Mesenteric fat pad (tissue), 1 donor: ENCODE data around the gene ALDH7A1. TPM values are rescaled to one million over a fixed set of nuclear protein-coding genes. Genes with fewer than 3 reads are reported as not detected.
"Not testable (repeated sequence)": the region's sequence is repeated elsewhere in the genome, so short reads cannot be mapped to it uniquely, and the experiment has no call there.

ENCODE experiments used
- DNase-seq: peaks from one replicate; pipeline ENCODE4 v3.0.0-alpha.2; 2020; ENCODE audit warnings: low spot score
- long read RNA-seq: library from polyadenylated mRNA; unstranded; transcript quantifications from one replicate; pipeline ENCODE4 v2.0.0, GENCODE V29; 2020
- total RNA-seq: library from RNA; stranded (reverse); fragmentation: NEBNext Ultra II Directional; extraction: Animal tissue kit (Norgen Biotek cat#: 25700); gene quantifications from one replicate; pipeline ENCODE4 v1.2.1, GENCODE V29; 2021
- donor health status: DM: yes; HTN: yes; CAD: no.

ALDH7A1 gene
- total RNA-seq = 25.1 TPM
- long read RNA-seq, full-length matches to known transcripts = 41 of 55 reads
- long read RNA-seq, partial matches to known transcripts = 6 of 55 reads
- long read RNA-seq, other reads (novel, unspliced or antisense) = 8 of 55 reads

- peak; percentile 94 for DNase-seq
Measured at GRCh38 chr5:126594748-126595485, at the start of gene ALDH7A1. Gene ALDH7A1, minus strand, starts transcription at chr5:126595219. Its CDS starts 21 bp downstream, at chr5:126595198.

- no peak for DNase-seq
Measured at GRCh38 chr5:126641387-126641786, 46.4 kb upstream of the ALDH7A1 start.

DNA sequence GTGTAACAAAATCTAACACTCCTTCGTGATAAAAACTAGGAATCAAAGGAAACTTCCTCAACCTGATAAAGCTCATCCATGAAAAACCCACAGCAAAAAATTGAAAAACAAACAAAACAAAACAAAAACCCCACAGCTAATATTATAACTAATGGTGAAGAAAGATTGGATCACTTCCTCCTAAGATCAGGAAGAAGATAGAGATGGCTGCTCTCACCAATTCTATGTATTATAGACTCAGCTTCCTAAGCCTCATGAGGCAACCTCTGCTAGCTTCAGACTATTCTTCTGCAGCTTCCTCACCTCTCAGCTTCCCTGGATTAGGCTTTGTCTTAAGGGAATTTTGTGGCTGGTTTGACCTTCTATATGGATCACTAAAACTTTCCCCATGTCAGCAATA is 45.8 kb upstream of the ALDH7A1 start:
- DNase-seq = no peak

GRCh38 chr5:126636956-126637355 is 41.9 kb upstream of the ALDH7A1 start:
- DNase-seq = no peak

GRCh38 chr5:126635585-126635984 is 40.6 kb upstream of the ALDH7A1 start:
- no peak for DNase-seq

DNA sequence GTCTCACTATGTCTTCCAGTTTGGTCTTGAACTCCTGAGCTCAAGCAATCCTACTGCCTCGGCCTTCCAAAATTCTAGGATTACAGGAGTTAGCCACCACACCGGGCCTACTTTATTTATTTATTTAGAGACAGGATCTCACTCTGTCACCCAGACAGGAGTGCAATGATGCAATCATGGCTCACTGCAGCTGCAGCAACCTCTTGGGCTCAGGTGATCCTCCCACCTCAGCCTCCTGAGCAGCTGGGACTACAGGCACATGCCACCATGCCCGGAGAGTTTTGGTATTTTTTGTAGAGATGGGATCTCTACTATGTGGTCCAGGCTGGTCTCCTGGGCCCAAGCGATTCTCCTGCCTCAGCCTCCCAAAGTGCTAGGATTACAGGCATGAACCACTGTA is 38.5 kb upstream of the ALDH7A1 start:
- no peak for DNase-seq

DNA sequence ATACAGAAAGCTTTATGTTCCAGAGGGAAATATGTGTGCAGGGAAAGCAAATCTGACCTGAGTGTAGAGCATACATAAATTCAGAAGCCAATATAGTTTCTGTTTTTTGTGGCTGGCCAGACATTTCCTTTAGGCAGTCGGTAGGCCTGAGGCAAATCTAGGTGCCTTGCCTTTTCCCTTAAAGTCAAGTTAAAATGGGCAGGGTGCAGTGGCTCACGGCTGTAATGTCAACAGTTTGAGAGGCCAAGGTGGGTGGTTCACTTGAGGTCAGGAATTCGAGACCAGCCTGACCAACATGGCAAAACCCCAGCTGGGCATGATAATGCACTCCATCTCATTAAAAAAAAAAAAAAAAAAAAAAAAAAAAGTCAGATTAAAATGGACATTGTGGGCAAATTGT is 36.9 kb upstream of the ALDH7A1 start:
- no peak for DNase-seq

DNA sequence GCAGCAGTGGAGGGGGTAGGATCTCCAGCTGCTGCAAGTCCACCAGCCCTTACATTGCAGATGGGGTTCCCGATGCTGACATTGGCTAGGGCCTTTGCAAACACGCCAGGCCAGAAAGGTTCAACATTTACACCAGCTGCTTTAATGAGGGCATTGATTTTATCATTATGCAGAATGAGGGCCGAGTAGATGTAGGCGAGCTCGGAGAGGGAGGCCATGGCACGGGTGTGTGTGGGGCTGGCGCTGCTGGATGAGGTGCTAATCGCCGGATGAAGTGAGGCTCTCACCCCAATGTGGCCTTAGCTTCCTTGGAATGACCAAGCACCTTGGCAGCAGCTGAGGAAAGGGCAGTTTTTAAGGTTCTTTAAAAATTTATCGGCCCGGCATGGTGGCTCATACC is 33.1 kb upstream of the ALDH7A1 start:
- no peak for DNase-seq

- DNase-seq = no peak
Measured at GRCh38 chr5:126624534-126624933, 29.5 kb upstream of the ALDH7A1 start.

GRCh38 chr5:126619781-126620180 is 24.8 kb upstream of the ALDH7A1 start:
- no peak for DNase-seq

- DNase-seq = not testable (repeated sequence)
Measured at GRCh38 chr5:126617603-126618002, 22.6 kb upstream of the ALDH7A1 start.

DNA sequence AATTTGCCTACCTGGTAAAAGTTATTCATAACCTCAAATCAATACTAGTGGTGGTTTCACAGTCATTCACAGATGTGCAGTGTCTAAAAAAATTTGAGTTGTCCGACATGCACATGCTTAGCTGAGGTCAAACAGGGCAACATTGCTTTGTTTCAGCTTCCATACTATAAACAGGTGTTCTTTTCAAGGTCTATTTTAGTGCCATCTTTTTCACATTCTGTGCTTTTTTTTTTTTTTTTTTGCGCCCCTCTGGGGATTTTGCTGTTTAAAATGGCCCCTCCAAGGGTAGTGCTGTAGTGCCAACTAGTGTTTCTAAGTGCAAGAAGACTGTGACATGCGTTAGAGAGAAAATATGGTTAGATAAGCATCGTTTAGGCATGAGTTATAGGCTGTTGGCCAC is 20.3 kb upstream of the ALDH7A1 start:
- DNase-seq = no peak

DNA sequence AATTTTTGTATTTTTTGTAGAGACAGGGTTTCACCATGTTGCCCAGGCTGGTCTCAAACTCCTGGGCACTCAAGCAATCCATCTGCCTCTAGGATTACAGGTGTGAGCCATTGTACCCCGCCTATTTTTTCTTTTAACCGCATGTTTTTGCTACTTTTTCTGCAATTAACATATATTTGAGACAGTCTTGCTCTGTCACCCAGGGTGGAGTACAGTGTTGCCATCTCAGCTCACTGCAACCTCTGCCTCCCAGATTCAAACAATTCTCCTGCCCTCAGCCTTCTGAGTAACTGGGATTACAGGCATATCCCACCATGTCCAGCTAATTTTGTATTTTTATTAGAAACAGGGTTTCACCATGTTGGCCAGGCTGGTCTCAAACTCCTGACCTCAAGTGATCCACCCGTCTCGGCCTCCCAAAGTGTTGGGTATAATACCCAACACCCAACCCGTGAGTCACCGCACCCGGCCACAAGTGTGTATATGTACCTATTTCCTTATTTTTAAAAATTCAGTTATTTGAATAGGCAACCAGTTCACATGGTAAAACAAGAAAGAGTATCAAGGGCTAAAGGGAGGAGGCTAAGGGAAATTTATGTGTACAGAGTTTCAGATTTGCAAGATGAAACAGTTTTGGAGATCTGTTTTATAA is 19.0 kb upstream of the ALDH7A1 start:
- DNase-seq = no peak

DNA sequence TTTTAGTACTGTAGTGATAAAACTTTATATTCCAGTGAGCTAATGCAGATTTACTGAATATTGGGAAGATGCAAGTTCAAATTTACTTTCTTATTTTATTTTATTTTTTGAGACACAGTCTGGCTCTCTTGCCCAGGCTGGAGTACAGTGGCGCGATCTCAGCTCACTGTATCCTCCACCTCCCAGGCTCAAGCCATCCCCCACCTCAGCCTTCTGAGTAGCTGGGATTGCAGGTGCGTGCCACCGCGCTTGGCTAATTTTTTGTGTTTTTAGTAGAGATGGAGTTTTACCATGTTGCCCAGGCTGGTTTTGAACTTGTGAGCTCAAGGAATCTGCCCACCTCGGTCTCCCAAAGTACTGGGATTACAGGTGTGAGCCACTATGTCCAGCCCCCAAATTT is 15.6 kb upstream of the ALDH7A1 start:
- no peak for DNase-seq

DNA sequence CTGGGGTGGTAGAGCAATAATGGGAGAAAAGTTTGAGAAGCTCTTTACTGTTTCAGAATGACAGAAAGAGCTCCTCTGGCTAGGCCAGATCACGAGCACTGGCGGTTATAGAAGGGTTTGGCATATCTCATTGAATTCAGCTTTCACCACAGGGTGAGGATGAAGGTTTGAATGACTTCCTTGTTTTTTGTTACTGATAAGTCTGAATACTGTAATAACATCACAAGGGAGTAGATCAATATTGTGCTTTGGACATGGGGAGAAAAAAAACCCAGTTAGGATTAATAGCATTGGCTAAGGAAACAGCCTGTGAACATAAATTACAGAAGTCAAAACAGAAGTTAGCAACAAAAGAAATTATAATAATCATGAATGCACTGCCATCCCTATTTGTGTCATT is 15.1 kb upstream of the ALDH7A1 start:
- DNase-seq = no peak

DNA sequence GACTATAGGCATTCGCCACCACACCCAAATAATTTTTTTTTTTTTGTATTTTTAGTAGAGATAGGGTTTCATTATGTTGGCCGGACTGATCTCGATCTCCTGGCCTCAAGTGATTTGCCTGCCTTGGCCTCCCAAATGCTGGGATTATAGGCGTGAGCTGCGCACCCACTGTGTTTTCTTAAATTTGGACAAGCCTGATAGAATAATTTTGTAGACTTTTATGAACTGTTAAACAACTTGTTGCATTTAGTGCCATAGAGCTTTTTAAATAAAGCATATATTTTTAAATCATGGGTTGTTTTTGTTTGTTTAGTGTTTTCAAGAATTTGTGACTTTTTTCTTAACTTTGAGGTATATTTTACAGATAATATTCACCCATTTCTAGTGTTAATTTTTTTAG is 10.5 kb upstream of the ALDH7A1 start:
- DNase-seq = no peak

DNA sequence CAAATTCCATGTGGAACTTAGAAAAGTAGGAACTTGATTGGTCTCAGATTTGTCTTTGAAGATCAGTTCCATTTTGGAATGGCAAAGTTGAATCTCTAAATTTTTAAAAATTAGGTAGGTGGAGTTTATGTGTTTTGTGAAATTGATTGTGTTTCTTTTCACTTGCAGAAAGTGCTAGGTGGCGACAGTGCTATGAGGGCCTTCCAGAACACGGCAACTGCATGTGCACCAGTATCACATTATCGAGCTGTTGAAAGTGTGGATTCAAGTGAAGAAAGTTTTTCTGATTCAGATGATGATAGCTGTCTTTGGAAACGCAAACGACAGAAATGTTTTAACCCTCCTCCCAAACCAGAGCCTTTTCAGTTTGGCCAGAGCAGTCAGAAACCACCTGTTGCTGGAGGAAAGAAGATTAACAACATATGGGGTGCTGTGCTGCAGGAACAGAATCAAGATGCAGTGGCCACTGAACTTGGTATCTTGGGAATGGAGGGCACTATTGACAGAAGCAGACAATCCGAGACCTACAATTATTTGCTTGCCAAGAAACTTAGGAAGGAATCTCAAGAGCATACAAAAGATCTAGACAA is 8.5 kb upstream of the ALDH7A1 start:
- no peak for DNase-seq

DNA sequence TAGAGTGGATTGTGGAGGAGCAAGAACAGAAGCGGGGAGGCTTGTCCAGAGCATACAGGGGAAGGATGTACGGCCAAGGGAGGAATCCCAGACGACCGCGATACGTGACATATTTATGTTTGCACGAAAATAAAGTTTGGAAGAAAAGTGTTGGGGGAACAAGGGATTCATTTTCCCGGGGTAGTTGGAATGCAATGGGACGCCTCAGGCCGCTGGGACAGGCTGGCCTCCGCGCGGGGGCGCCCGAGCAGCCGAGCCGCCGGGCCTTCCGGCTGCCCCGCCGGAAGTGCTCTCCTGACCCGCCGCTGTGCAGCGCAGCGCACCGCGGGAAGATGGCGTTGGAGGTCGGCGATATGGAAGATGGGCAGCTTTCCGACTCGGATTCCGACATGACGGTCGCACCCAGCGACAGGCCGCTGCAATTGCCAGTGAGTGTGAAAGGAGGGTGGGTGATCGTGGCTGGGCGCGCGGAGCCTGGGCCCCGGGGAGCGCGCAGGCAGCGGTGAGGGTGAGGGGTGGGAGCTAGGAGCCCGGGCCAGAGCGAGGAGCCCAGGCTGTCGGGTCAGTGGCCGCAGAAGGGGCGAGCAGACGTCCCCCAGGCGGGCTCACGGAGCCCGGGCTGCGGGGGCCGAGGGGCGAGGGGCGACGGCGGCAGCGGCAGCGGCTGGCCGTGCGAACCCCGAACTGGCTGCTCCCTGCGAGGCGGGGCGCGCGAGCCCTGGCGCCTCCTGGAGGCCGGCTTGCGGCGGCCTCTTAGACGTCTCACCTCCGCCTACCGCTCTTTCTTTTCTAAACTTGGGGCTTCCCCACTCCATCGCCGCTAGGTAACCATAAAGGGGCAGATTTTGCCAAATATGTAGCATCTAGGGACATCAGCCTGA is 5.9 kb upstream of the ALDH7A1 start, which contains the start of gene PHAX:
Gene PHAX, plus strand, starts transcription at position 317 of the 881 bp plus-strand sequence. Its CDS starts 16 bp downstream, at position 333.
- peak; percentile 93 for DNase-seq

DNA sequence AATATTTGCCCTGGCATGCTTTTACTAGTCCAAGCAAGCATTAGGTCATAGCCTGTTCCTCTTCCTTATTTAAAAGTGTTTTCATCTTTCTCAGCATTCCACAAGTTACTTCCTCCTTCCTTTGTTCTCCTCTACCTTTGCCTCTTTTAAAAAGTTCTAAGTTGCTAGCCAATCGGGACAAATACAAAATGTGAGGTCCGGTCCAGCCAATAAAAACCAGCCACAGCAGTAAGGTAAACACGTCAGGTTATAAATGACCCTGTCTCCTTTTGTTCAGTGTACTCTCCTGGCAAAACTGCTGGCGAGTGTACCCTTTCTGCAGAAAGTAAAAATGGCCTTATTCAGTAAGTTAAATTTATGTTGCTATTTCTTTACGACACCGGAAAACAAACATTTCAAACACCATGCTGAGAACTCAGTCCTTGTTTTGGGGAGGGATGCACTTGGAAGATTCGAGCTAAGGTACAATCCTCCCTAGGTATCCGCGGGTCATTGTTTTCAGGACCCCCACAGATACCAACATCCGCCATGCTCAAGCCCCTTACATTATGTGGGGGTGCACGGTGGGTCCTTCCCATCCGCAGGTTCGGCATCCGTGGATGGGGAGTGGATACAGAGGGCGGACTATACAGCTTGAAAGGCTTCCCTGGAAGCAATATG is 5.1 kb upstream of the ALDH7A1 start:
- DNase-seq = not testable (repeated sequence)

DNA sequence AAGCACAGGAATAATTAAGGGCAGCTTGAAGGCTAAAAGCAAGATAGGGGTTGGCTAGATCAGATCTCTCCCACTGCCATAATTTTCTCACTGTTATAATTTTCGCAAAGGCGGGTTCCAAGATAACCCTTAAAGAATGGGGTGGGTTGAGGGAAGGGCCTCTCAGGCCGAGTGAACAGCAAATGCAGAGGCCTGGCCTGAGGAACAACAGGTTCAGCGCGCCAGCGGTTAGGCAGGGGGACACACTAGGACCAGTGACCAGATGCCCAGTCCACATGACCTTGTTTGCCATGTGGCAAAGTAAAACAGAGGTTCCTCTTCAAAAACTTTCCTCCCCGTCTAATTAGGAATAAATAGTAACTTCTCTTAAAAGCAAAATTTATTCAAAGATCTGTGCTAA is 4.5 kb upstream of the ALDH7A1 start:
- no peak for DNase-seq

DNA sequence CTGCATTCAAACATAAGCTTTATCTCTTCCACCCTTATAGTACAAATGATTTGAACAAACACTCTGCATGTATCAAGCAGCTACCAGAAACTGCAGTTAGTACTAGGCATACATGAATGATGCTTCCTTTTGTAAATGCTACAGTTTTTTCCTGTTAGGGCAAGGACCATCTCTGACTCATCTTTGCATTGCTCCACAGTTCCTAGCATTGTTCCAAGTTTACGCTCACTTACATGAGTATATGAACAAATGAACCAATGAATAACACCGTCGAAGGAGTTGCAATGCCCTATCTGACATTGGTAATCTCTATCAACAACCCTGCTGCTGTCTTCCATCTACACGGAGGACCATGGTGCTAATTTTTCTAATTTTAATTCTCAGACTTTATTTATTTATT is 2.1 kb upstream of the ALDH7A1 start:
- no peak for DNase-seq
